Neural cell (in vitro differentiated cells): ENCODE results near the gene FYN.

ENCODE experiments used
- CTCF ChIP-seq: fragments of 450-650 bp; IDR thresholded peaks from 2 replicates; pipeline ENCODE4 v1.5.1; 2014; ENCODE audit warnings: antibody characterized with exemption, mild to moderate bottlenecking, moderate library complexity; ENCODE audit not compliant: poor library complexity, severe bottlenecking
- EZH2 ChIP-seq: fragments of 200-600, 300-800 bp; shearing (Covaris generic), sonication (generic); IDR thresholded peaks from 2 replicates; pipeline ENCODE4 v1.6.1; 2014; ENCODE audit warnings: antibody characterized with exemption, low read length, borderline replicate concordance, mild to moderate bottlenecking; ENCODE audit not compliant: insufficient read depth, poor library complexity, severe bottlenecking
- MXI1 ChIP-seq: fragments of 450-650 bp; conservative IDR thresholded peaks from 2 replicates; pipeline ENCODE4 v1.6.1; 2014; ENCODE audit warnings: antibody characterized with exemption, mild to moderate bottlenecking; ENCODE audit not compliant: poor library complexity, severe bottlenecking
- POLR2AphosphoS5 ChIP-seq: IDR thresholded peaks from 2 replicates; pipeline ENCODE4 v1.6.1; 2012
- RAD21 ChIP-seq: fragments of 450-650 bp; conservative IDR thresholded peaks from 2 replicates; pipeline ENCODE4 v1.6.1; 2014; ENCODE audit warnings: antibody characterized with exemption, mild to moderate bottlenecking, moderate library complexity
- SMC3 ChIP-seq: fragments of 450-650 bp; conservative IDR thresholded peaks from 2 replicates; pipeline ENCODE4 v1.6.1; 2014; ENCODE audit warnings: antibody characterized with exemption, mild to moderate bottlenecking, moderate library complexity; ENCODE audit not compliant: poor library complexity
- TF ChIP-seq, protein P1 (sequence below): IDR thresholded peaks from 2 replicates; pipeline ENCODE4 v1.6.1; 2012; ENCODE audit warnings: borderline replicate concordance

DNA sequence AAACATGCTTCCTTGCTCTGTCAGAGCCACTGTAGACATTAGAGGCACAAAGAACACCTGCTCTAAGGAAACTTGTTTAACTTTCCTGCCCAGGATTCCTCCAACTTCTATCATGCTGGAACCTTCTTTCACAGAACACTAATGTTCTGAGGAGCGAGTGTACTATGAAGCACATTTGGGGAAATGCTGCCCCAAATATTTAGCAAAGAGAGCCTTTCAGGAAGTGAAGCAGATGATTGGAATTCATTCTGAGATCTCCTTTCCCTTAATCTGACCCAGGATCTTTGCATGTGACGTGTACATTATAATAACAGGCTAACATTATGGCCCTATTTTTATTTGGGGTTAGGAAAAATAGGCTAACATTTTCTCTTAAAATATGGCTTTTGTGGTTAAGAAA is 21.0 kb upstream of the FYN start:
- TF ChIP-seq CTCF = no peak
- TF ChIP-seq, protein P1, sequence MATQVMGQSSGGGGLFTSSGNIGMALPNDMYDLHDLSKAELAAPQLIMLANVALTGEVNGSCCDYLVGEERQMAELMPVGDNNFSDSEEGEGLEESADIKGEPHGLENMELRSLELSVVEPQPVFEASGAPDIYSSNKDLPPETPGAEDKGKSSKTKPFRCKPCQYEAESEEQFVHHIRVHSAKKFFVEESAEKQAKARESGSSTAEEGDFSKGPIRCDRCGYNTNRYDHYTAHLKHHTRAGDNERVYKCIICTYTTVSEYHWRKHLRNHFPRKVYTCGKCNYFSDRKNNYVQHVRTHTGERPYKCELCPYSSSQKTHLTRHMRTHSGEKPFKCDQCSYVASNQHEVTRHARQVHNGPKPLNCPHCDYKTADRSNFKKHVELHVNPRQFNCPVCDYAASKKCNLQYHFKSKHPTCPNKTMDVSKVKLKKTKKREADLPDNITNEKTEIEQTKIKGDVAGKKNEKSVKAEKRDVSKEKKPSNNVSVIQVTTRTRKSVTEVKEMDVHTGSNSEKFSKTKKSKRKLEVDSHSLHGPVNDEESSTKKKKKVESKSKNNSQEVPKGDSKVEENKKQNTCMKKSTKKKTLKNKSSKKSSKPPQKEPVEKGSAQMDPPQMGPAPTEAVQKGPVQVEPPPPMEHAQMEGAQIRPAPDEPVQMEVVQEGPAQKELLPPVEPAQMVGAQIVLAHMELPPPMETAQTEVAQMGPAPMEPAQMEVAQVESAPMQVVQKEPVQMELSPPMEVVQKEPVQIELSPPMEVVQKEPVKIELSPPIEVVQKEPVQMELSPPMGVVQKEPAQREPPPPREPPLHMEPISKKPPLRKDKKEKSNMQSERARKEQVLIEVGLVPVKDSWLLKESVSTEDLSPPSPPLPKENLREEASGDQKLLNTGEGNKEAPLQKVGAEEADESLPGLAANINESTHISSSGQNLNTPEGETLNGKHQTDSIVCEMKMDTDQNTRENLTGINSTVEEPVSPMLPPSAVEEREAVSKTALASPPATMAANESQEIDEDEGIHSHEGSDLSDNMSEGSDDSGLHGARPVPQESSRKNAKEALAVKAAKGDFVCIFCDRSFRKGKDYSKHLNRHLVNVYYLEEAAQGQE = no peak
- TF ChIP-seq EZH2 = no peak
- TF ChIP-seq POLR2AphosphoS5 = no peak
- TF ChIP-seq RAD21 = no peak
- TF ChIP-seq MXI1 = no peak
- no peak for TF ChIP-seq SMC3
